Vagina (tissue), 2 donors: Measurements from ENCODE around the gene GUCY1A1.

Source experiments
- POLR2A ChIP-seq, 2 donors: fragments of 450-650 bp; IDR thresholded peaks; one replicate each; pipeline ENCODE4 v1.6.1; 2017; ENCODE audit warnings: antibody characterized with exemption in 2 of 2, mild to moderate bottlenecking in 2 of 2, moderate library complexity in 2 of 2
- TF ChIP-seq, protein P1 (sequence below), 3 experiments: fragments of 450-650 bp in 2 of 3; fragments of 200-600 bp in 1 of 3; sonication (generic) in 1 of 3; IDR thresholded peaks; one replicate each; pipeline ENCODE4 v1.5.1; 2017 to 2019; ENCODE audit warnings: antibody characterized with exemption in 3 of 3, mild to moderate bottlenecking in 2 of 3, moderate library complexity in 2 of 3

DNA sequence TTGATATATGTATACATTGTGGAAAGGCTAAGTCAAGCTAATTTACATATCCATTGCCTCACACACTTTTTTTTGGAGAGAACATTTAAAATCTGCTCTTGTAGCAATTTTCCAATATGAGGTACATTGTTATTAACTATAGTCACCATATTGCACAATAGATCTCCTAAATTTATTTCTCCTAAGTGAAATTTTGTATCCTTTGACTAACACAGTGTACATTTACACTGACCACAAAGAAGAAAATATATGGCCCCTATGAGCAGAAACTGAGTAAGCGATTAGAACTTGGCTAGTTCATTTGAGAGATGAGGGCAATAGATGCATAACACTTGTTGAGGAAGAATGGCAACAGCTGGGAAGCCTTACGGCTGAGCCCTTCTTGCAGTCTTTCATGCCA, 71.9 kb downstream of the GUCY1A1 start:
- TF ChIP-seq, protein P1, sequence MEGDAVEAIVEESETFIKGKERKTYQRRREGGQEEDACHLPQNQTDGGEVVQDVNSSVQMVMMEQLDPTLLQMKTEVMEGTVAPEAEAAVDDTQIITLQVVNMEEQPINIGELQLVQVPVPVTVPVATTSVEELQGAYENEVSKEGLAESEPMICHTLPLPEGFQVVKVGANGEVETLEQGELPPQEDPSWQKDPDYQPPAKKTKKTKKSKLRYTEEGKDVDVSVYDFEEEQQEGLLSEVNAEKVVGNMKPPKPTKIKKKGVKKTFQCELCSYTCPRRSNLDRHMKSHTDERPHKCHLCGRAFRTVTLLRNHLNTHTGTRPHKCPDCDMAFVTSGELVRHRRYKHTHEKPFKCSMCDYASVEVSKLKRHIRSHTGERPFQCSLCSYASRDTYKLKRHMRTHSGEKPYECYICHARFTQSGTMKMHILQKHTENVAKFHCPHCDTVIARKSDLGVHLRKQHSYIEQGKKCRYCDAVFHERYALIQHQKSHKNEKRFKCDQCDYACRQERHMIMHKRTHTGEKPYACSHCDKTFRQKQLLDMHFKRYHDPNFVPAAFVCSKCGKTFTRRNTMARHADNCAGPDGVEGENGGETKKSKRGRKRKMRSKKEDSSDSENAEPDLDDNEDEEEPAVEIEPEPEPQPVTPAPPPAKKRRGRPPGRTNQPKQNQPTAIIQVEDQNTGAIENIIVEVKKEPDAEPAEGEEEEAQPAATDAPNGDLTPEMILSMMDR (IDR thresholded peaks at IDR 0.05), result no peak
- TF ChIP-seq POLR2A (IDR thresholded peaks at IDR 0.05), result no peak
